Measurements from ENCODE around the gene KLF17. TPM values are rescaled to one million over a fixed set of nuclear protein-coding genes. Genes with fewer than 3 reads are reported as not detected.

The KLF17 gene
- total and polyA plus RNA-seq, 2 experiments from 2014 or later, result not detected

DNA sequence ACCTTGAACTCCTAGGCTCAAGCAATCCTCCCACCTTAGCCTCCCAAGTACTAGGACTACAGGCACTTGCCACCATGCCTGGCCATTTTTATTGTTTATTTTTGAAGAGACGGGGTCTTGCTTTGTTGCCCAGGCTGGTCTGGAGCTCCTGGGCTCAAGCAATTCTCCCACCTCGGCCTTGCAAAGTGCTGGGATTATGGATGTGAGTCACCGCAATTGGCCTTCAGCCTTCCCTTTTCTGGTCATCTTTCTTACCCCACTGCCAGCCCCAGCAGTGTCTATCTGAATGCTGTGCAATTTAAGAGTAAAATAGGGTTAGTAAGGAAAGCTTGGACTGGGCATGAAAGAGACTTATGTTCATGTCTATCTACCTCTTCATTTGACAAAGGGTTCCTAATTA, 6.1 kb upstream of the KLF17 start:
- ATAC-seq, result no peak
- no peaks in the 10 kb centered on the region for H3F3A ChIP-seq (replicated peaks; ENCODE audit: low read depth)
- no peaks in the 10 kb centered on the region for H3K36me3 ChIP-seq (ENCODE audit: insufficient read depth)
- no peaks in the 10 kb centered on the region for H3K9me2 ChIP-seq (ENCODE audit: insufficient read depth)
- Mint-ChIP-seq H3K27ac (no peak overlapping the region), H3K4me3 (no peak overlapping the region), H3K36me3 (ENCODE audit: low read depth) (no peaks in the 10 kb centered on the region), H3K27me3 (ENCODE audit: insufficient read depth, low read depth, poor library complexity) (no peaks in the 10 kb centered on the region), H3K9me3 (no peaks in the 10 kb centered on the region), H3K4me1 (peaks cover 4% of the 10 kb centered on the region; the same call in 2 of the 3 replicates)
- H3K27me3 ChIP-seq (ENCODE audit: insufficient read depth), result no peaks in the 10 kb centered on the region
- H3K27ac ChIP-seq (ENCODE audit: low read depth), result no peak overlapping the region
- no peaks in the 10 kb centered on the region for H3K79me2 ChIP-seq (replicated peaks; ENCODE audit: insufficient read depth)
- H2AFZ ChIP-seq, result no peak overlapping the region
- no peak overlapping the region for H3K4me2 ChIP-seq
- H3K4me3 ChIP-seq, result no peak overlapping the region
- H3K4me1 ChIP-seq (ENCODE audit: insufficient read depth), result no peaks in the 10 kb centered on the region
- no peak for DNase-seq (ENCODE audit: low spot score)
- H4K20me1 ChIP-seq (replicated peaks; ENCODE audit: insufficient read depth), result no peaks in the 10 kb centered on the region
- TF ChIP-seq POLR2AphosphoS5 (IDR thresholded peaks at IDR 0.05; ENCODE audit: low read depth), result no peak
- TF ChIP-seq STAT1 (IDR thresholded peaks at IDR 0.05; ENCODE audit: unreplicated experiment), result no peak
- no peak for TF ChIP-seq EZH2 (IDR thresholded peaks at IDR 0.05; ENCODE audit: low read depth, unreplicated experiment)
- TF ChIP-seq, protein P1, sequence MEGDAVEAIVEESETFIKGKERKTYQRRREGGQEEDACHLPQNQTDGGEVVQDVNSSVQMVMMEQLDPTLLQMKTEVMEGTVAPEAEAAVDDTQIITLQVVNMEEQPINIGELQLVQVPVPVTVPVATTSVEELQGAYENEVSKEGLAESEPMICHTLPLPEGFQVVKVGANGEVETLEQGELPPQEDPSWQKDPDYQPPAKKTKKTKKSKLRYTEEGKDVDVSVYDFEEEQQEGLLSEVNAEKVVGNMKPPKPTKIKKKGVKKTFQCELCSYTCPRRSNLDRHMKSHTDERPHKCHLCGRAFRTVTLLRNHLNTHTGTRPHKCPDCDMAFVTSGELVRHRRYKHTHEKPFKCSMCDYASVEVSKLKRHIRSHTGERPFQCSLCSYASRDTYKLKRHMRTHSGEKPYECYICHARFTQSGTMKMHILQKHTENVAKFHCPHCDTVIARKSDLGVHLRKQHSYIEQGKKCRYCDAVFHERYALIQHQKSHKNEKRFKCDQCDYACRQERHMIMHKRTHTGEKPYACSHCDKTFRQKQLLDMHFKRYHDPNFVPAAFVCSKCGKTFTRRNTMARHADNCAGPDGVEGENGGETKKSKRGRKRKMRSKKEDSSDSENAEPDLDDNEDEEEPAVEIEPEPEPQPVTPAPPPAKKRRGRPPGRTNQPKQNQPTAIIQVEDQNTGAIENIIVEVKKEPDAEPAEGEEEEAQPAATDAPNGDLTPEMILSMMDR (conservative IDR thresholded peaks at IDR 0.05; ENCODE audit: low read depth in 2 of 2), result no peak
- TF ChIP-seq, protein P2, sequence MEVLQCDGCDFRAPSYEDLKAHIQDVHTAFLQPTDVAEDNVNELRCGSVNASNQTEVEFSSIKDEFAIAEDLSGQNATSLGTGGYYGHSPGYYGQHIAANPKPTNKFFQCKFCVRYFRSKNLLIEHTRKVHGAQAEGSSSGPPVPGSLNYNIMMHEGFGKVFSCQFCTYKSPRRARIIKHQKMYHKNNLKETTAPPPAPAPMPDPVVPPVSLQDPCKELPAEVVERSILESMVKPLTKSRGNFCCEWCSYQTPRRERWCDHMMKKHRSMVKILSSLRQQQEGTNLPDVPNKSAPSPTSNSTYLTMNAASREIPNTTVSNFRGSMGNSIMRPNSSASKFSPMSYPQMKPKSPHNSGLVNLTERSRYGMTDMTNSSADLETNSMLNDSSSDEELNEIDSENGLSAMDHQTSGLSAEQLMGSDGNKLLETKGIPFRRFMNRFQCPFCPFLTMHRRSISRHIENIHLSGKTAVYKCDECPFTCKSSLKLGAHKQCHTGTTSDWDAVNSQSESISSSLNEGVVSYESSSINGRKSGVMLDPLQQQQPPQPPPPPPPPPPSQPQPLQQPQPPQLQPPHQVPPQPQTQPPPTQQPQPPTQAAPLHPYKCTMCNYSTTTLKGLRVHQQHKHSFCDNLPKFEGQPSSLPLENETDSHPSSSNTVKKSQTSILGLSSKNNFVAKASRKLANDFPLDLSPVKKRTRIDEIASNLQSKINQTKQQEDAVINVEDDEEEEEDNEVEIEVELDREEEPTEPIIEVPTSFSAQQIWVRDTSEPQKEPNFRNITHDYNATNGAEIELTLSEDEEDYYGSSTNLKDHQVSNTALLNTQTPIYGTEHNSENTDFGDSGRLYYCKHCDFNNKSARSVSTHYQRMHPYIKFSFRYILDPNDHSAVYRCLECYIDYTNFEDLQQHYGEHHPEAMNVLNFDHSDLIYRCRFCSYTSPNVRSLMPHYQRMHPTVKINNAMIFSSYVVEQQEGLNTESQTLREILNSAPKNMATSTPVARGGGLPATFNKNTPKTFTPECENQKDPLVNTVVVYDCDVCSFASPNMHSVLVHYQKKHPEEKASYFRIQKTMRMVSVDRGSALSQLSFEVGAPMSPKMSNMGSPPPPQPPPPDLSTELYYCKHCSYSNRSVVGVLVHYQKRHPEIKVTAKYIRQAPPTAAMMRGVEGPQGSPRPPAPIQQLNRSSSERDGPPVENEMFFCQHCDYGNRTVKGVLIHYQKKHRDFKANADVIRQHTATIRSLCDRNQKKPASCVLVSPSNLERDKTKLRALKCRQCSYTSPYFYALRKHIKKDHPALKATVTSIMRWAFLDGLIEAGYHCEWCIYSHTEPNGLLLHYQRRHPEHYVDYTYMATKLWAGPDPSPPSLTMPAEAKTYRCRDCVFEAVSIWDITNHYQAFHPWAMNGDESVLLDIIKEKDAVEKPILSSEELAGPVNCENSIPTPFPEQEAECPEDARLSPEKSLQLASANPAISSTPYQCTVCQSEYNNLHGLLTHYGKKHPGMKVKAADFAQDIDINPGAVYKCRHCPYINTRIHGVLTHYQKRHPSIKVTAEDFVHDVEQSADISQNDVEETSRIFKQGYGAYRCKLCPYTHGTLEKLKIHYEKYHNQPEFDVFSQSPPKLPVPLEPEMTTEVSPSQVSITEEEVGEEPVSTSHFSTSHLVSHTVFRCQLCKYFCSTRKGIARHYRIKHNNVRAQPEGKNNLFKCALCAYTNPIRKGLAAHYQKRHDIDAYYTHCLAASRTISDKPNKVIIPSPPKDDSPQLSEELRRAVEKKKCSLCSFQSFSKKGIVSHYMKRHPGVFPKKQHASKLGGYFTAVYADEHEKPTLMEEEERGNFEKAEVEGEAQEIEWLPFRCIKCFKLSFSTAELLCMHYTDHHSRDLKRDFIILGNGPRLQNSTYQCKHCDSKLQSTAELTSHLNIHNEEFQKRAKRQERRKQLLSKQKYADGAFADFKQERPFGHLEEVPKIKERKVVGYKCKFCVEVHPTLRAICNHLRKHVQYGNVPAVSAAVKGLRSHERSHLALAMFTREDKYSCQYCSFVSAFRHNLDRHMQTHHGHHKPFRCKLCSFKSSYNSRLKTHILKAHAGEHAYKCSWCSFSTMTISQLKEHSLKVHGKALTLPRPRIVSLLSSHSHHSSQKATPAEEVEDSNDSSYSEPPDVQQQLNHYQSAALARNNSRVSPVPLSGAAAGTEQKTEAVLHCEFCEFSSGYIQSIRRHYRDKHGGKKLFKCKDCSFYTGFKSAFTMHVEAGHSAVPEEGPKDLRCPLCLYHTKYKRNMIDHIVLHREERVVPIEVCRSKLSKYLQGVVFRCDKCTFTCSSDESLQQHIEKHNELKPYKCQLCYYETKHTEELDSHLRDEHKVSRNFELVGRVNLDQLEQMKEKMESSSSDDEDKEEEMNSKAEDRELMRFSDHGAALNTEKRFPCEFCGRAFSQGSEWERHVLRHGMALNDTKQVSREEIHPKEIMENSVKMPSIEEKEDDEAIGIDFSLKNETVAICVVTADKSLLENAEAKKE (CRISPR knock-in tag; IDR thresholded peaks at IDR 0.05), result no peak
- TF ChIP-seq, protein P3, sequence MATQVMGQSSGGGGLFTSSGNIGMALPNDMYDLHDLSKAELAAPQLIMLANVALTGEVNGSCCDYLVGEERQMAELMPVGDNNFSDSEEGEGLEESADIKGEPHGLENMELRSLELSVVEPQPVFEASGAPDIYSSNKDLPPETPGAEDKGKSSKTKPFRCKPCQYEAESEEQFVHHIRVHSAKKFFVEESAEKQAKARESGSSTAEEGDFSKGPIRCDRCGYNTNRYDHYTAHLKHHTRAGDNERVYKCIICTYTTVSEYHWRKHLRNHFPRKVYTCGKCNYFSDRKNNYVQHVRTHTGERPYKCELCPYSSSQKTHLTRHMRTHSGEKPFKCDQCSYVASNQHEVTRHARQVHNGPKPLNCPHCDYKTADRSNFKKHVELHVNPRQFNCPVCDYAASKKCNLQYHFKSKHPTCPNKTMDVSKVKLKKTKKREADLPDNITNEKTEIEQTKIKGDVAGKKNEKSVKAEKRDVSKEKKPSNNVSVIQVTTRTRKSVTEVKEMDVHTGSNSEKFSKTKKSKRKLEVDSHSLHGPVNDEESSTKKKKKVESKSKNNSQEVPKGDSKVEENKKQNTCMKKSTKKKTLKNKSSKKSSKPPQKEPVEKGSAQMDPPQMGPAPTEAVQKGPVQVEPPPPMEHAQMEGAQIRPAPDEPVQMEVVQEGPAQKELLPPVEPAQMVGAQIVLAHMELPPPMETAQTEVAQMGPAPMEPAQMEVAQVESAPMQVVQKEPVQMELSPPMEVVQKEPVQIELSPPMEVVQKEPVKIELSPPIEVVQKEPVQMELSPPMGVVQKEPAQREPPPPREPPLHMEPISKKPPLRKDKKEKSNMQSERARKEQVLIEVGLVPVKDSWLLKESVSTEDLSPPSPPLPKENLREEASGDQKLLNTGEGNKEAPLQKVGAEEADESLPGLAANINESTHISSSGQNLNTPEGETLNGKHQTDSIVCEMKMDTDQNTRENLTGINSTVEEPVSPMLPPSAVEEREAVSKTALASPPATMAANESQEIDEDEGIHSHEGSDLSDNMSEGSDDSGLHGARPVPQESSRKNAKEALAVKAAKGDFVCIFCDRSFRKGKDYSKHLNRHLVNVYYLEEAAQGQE (IDR thresholded peaks at IDR 0.05; ENCODE audit: unreplicated experiment), result no peak
- no peak for TF ChIP-seq CREB1 (CRISPR knock-in tag; IDR thresholded peaks at IDR 0.05; ENCODE audit: low read depth)
- TF ChIP-seq, protein P4, sequence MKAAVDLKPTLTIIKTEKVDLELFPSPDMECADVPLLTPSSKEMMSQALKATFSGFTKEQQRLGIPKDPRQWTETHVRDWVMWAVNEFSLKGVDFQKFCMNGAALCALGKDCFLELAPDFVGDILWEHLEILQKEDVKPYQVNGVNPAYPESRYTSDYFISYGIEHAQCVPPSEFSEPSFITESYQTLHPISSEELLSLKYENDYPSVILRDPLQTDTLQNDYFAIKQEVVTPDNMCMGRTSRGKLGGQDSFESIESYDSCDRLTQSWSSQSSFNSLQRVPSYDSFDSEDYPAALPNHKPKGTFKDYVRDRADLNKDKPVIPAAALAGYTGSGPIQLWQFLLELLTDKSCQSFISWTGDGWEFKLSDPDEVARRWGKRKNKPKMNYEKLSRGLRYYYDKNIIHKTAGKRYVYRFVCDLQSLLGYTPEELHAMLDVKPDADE (IDR thresholded peaks at IDR 0.05), result no peak
- no peak for TF ChIP-seq EZH2phosphoT487 (IDR thresholded peaks at IDR 0.05; ENCODE audit: unreplicated experiment)
- no peak for TF ChIP-seq ZNF114 (CRISPR knock-in tag; IDR thresholded peaks at IDR 0.05)
- no peak for TF ChIP-seq JUNB (IDR thresholded peaks at IDR 0.05; ENCODE audit: unreplicated experiment)
- TF ChIP-seq ZNF331 (CRISPR knock-in tag; IDR thresholded peaks at IDR 0.05; ENCODE audit: low read depth), result no peak
- no peak for TF ChIP-seq NANOG (IDR thresholded peaks at IDR 0.05; ENCODE audit: borderline replicate concordance)

Measured in GM23338 (cell line).